ENCODE data around the gene ANKRD13B.

DNA sequence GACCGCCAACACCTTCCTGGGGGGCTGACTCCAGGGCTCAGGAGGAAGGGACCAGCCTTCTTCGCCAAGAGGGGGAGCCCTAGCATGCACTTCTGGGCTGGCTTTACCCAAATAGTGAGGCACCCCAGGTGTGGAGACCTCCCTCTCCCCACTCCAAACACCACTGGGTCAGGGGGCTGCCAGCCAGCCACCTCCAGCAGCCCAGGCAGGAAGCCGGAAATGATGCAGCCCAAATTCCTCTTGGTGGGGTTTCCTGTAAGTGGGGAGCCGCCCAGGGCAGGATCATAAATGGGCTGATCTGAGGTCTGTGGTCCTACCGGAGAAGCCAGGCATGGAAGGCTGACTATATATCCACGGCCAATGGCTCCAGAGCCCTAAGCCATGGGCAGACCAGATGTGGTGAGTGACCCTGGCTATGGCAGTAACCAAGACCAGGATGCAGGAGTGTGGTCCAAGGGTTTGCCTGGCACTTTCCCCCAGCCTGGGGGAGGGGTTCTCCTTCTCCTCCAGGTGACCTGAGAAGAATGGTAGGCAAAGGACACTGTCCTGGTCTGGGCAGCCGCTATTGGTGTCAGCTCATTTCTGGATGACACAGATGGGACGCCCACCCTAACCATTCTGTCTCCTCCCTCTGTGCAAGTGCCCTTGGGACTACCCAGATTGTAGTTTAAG lies 7.7 kb upstream of the ANKRD13B start:
- TF ChIP-seq CTCF (IDR thresholded peaks at IDR 0.05) (no peak), EZH2 (IDR thresholded peaks at IDR 0.05; ENCODE audit: borderline replicate concordance, insufficient read depth, low read depth, low read length, poor library complexity, severe bottlenecking) (no peak)
